GM06990 (cell line): Measurements from ENCODE around the gene KANK3.
A peak's percentile ranks its signal among the peaks of the same experiment; 100 is the strongest.

ENCODE experiments used
- DNase-seq: peaks from one replicate; pipeline ENCODE4 v3.0.0-alpha.2; 2011; ENCODE audit not compliant: insufficient read length; ENCODE audit errors: extremely low read depth
- H3K27me3 ChIP-seq: replicated peaks from 2 replicates; pipeline ENCODE4 v1.6.0; 2011; ENCODE audit warnings: low read length; ENCODE audit not compliant: control insufficient read depth, insufficient read depth
- H3K36me3 ChIP-seq: 2 replicates; pipeline ENCODE4 v1.5.1; 2011; ENCODE audit warnings: low read length; ENCODE audit not compliant: control insufficient read depth, insufficient read depth
- H3K4me3 ChIP-seq: replicated peaks from 2 replicates; pipeline ENCODE4 v1.5.1; 2011; ENCODE audit warnings: low read depth, mild to moderate bottlenecking, control low read depth, low read length
- CTCF ChIP-seq: IDR thresholded peaks from 2 replicates; pipeline ENCODE4 v1.5.1; 2011; ENCODE audit warnings: low read length, control low read depth, mild to moderate bottlenecking, inconsistent platforms; ENCODE audit not compliant: insufficient read depth, poor library complexity, severe bottlenecking

Gene KANK3

DNA sequence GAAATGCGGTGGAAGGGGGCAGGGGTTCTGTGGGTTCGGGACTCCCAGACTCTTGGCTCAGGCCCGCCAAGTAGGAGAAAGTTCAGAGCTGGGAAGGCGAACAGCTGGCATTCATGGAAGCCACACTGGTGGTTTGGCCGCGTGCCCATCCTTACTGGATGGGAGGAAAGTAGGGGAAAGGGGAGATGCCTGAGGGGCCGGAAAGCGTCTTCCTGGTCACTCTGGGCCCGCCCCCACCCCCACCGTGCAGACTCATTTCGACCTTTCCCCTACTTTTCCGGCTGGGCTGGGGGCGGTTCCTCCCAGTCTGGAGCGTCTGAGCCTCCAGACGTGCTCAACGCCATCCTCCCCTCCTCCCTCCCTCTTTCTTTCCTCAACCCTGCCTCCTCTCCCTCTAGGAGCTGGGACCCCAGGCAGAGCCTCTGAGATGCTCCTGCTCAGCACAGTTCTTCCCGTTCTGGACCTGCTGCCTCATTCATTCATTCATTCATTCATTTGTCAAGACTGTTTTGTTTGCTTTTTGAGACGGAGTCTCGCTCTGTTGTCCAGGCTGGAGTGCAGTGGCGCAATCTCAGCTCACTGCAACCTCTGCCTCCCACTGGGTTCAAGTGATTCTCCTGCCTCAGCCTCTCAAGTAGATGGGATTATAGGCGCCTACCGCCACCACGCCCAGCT lies 24.4 kb upstream of the KANK3 start:
- H3K36me3 ChIP-seq, result no peaks in the 10 kb centered on the region
- no peak for DNase-seq
- H3K27me3 ChIP-seq, result no peaks in the 10 kb centered on the region; the same call in 1 of the 2 replicates
- no peak for TF ChIP-seq CTCF
- no peak overlapping the region for H3K4me3 ChIP-seq

DNA sequence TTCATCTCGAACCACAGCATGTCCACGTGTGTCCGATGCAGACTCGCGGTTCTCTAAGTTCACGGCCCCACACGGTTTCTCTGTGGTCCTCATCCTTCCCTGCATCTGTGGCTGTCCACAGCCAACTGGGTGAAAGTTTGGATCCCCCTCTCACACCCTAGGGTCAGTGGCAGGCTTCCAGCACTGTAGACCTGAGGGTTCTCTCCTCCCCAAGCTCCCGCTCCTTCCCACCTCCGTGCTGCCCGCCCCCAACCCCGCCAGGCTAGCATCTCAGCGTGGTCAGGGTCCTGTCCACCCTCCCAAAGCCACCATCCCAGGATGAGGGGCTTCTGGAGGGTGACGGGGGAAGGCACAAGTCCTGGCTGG lies 23.9 kb upstream of the KANK3 start:
- Histone ChIP-seq H3K4me3 (no peak overlapping the region), H3K27me3 (no peaks in the 10 kb centered on the region; the same call in 1 of the 2 replicates), H3K36me3 (no peaks in the 10 kb centered on the region)
- TF ChIP-seq CTCF, result no peak
- DNase-seq, result no peak

DNA sequence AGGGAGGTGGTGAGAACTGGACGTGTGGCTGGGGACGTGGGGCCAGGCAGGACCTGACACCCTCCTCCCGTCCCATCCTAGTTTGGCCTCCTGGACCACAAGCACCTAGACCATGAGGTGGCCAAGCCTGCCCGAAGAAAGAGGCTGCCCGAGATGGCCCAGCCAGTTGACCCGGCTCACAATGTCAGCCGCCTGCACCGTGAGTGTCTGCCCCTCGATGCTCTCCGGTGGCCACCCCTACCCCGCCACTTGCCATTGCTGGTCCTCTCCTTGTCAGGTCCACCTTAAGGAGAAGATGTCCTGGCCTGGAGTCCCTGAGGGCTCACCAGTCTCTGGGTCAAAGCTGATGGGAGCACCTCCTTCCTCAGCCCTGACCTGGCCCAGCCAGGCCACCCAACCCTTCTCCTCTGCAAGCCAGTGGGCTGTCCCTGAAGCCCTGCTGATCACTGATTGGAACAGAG lies 23.1 kb upstream of the KANK3 start:
- H3K4me3 ChIP-seq, result no peak overlapping the region
- TF ChIP-seq CTCF, result no peak
- no peak for DNase-seq
- no peaks in the 10 kb centered on the region for H3K36me3 ChIP-seq
- H3K27me3 ChIP-seq, result no peaks in the 10 kb centered on the region; the same call in 1 of the 2 replicates

DNA sequence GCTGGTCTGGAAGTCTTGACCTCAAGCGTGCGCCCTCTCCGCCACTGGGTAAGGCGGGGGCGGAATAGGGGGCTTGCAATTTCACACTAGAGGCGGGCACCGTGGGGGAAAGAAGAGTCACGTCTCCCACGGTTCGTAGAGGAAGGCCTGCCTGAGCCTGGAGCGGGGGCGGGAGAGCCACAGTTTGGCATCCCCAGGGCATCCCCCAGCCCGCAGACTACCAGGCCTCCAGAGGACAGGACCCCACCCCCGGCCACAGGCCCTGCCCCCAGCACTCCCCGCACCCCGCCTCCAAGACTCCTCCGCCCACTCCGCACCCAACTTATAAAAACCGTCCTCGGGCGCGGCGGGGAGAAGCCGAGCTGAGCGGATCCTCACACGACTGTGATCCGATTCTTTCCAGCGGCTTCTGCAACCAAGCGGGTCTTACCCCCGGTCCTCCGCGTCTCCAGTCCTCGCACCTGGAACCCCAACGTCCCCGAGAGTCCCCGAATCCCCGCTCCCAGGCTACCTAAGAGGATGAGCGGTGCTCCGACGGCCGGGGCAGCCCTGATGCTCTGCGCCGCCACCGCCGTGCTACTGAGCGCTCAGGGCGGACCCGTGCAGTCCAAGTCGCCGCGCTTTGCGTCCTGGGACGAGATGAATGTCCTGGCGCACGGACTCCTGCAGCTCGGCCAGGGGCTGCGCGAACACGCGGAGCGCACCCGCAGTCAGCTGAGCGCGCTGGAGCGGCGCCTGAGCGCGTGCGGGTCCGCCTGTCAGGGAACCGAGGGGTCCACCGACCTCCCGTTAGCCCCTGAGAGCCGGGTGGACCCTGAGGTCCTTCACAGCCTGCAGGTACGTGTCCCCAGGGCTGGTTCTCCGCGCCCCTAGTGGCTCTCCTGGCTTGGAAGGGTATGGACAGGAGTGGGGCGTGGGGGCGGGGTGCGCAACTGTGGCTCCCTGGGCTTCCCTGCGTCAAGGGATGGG lies 21.0 kb upstream of the KANK3 start, which contains the start of gene ANGPTL4:
Gene ANGPTL4 (plus strand): TSS at position 353 of the 969 bp plus-strand sequence. CDS start 167 bp downstream, at position 520.
- peak within 1 kb of the TSS; percentile 2 for H3K4me3 ChIP-seq
- DNase-seq, result no peak
- TF ChIP-seq CTCF, result peak; percentile 11
- no peaks in the 10 kb centered on the region; the same call in 1 of the 2 replicates for H3K27me3 ChIP-seq
- H3K36me3 ChIP-seq, result no peaks in the 10 kb centered on the region

GRCh38 chr19:8361921-8362793 lies 19.1 kb upstream of the KANK3 start:
- Histone ChIP-seq H3K27me3 (no peaks in the 10 kb centered on the region; the same call in 1 of the 2 replicates), H3K4me3 (no peak overlapping the region)
- no peak for DNase-seq

More at GRCh38 chr19:8361921-8362793, 19.1 kb upstream of the KANK3 start:
- TF ChIP-seq CTCF, result no peak
- no peaks in the 10 kb centered on the region for H3K36me3 ChIP-seq
